ENCODE measurements around the gene UGT1A10.

UGT1A10 gene

DNA sequence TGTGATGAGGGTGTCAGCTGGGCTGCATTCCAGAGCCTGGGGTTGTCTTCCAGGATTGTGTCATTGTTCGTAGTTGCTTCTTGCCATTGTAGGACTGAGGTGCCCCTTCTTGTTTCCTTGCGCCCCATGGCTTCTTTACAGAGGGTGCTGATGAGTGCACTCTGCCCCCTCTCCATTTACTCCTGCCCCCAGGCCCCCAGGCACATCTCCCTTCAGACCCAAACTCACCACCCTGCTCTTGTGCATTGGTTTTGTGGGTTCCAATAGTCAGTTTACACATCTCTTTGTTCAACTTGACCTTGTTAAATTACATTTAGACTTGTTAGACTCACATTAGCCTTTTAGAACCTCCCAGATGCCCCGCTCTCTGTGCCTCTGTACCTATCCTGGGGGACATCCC is 184.9 kb downstream of the UGT1A10 start:
- no peaks in the 10 kb centered on the region for H3K36me3 ChIP-seq (ENCODE audit: control insufficient read depth in 1 of 2, insufficient read depth in 2 of 2, low read length in 2 of 2)
- H3K4me1 ChIP-seq (ENCODE audit: control insufficient read depth in 1 of 2, insufficient read depth in 2 of 2, low read length in 2 of 2): no peaks in the 10 kb centered on the region
- H3K4me3 ChIP-seq (ENCODE audit: low read depth in 1 of 2, low read length in 2 of 2): no peak overlapping the region
- H3K27ac ChIP-seq (ENCODE audit: low read length): no peak overlapping the region
- no peaks in the 10 kb centered on the region for H3K9me3 ChIP-seq (ENCODE audit: control insufficient read depth in 1 of 2, low read length in 2 of 2)
- no peaks in the 10 kb centered on the region for H3K27me3 ChIP-seq (ENCODE audit: low read depth, low read length)

- Histone ChIP-seq H3K9me3 (ENCODE audit: control insufficient read depth in 1 of 2, low read length in 2 of 2) (no peaks in the 10 kb centered on the region), H3K4me1 (ENCODE audit: control insufficient read depth in 1 of 2, insufficient read depth in 2 of 2, low read length in 2 of 2) (no peaks in the 10 kb centered on the region), H3K27ac (ENCODE audit: low read length) (no peak overlapping the region), H3K27me3 (ENCODE audit: low read depth, low read length) (no peaks in the 10 kb centered on the region), H3K4me3 (ENCODE audit: low read depth in 1 of 2, low read length in 2 of 2) (no peak overlapping the region), H3K36me3 (ENCODE audit: control insufficient read depth in 1 of 2, insufficient read depth in 2 of 2, low read length in 2 of 2) (no peaks in the 10 kb centered on the region)
Measured at GRCh38 chr2:233821709-233822100, 185.5 kb downstream of the UGT1A10 start.

- no peak overlapping the region for H3K27ac ChIP-seq (ENCODE audit: low read length)
- no peaks in the 10 kb centered on the region for H3K9me3 ChIP-seq (ENCODE audit: control insufficient read depth in 1 of 2, low read length in 2 of 2)
- no peak overlapping the region for H3K4me3 ChIP-seq (ENCODE audit: low read depth in 1 of 2, low read length in 2 of 2)
- H3K4me1 ChIP-seq (ENCODE audit: control insufficient read depth in 1 of 2, insufficient read depth in 2 of 2, low read length in 2 of 2): no peaks in the 10 kb centered on the region
- H3K36me3 ChIP-seq (ENCODE audit: control insufficient read depth in 1 of 2, insufficient read depth in 2 of 2, low read length in 2 of 2): no peaks in the 10 kb centered on the region
- no peaks in the 10 kb centered on the region for H3K27me3 ChIP-seq (ENCODE audit: low read depth, low read length)
Measured at GRCh38 chr2:233822101-233822771, 186.0 kb downstream of the UGT1A10 start.

All from muscle layer of duodenum (tissue), 2 donors.